GM19239 (cell line): ENCODE data around the gene DMRTA2.

Source experiments
- DNase-seq: peaks from one replicate; pipeline ENCODE4 v3.0.0; 2011; ENCODE audit warnings: low spot score; ENCODE audit not compliant: insufficient read length
- FAIRE-seq: peaks from 2 replicates; lab custom pipeline; 2011; peaks lifted over from hg19 to GRCh38; lab: Jason Lieb, UNC

Gene DMRTA2

GRCh38 chr1:50424045-50424883 lies 1.0 kb upstream of the DMRTA2 start:
- FAIRE-seq (peak; percentile 84), DNase-seq (no peak)

- DNase-seq (no peak), FAIRE-seq (no peak)
Observed at GRCh38 chr1:50423670-50424000, 392 bp upstream of the DMRTA2 start.

- FAIRE-seq (no peak), DNase-seq (no peak)
Observed at GRCh38 chr1:50422675-50422945, 633 bp downstream of the DMRTA2 start.

GRCh38 chr1:50421768-50422674 lies 1.2 kb downstream of the DMRTA2 start:
- DNase-seq (no peak), FAIRE-seq (no peak)

GRCh38 chr1:50421366-50421748 lies 1.9 kb downstream of the DMRTA2 start:
- no peak for FAIRE-seq
- no peak for DNase-seq

GRCh38 chr1:50420689-50421365 lies 2.4 kb downstream of the DMRTA2 start:
- FAIRE-seq = no peak
- DNase-seq = no peak

- DNase-seq (no peak), FAIRE-seq (no peak)
Observed at GRCh38 chr1:50419907-50420677, 3.2 kb downstream of the DMRTA2 start.

- DNase-seq (no peak), FAIRE-seq (no peak)
Observed at GRCh38 chr1:50419192-50419906, 3.9 kb downstream of the DMRTA2 start.

- DNase-seq (no peak), FAIRE-seq (no peak)
Observed at GRCh38 chr1:50418600-50419109, 4.6 kb downstream of the DMRTA2 start.

- no peak for FAIRE-seq
- DNase-seq = no peak
Observed at GRCh38 chr1:50417946-50418599, 5.2 kb downstream of the DMRTA2 start.

GRCh38 chr1:50417507-50417906 lies 5.7 kb downstream of the DMRTA2 start:
- DNase-seq (no peak), FAIRE-seq (no peak)

GRCh38 chr1:50416553-50417453 lies 6.4 kb downstream of the DMRTA2 start:
- DNase-seq = no peak
- no peak for FAIRE-seq

- no peak for FAIRE-seq
- no peak for DNase-seq
Observed at GRCh38 chr1:50416150-50416527, 7.1 kb downstream of the DMRTA2 start.

GRCh38 chr1:50415235-50416149 lies 7.8 kb downstream of the DMRTA2 start:
- no peak for DNase-seq
- no peak for FAIRE-seq

- DNase-seq (no peak), FAIRE-seq (no peak)
Observed at GRCh38 chr1:50414853-50415234, 8.4 kb downstream of the DMRTA2 start.

GRCh38 chr1:50412813-50413476 lies 10.3 kb downstream of the DMRTA2 start:
- FAIRE-seq (no peak), DNase-seq (no peak)

- DNase-seq (no peak), FAIRE-seq (no peak)
Observed at GRCh38 chr1:50405814-50406213, 17.4 kb downstream of the DMRTA2 start.
